Gastrocnemius medialis (tissue), 4 donors: ENCODE measurements around the gene PDCD1LG2.

Source experiments
- POLR2A ChIP-seq, 2 donors: fragments of 450-650 bp; IDR thresholded peaks; one replicate each; pipeline ENCODE4 v1.6.1; 2017; ENCODE audit warnings: antibody characterized with exemption in 2 of 2, mild to moderate bottlenecking in 2 of 2, moderate library complexity in 2 of 2
- TF ChIP-seq, protein P1 (sequence below), 5 experiments: fragments of 450-650 bp in 3 of 5; fragments of 200-600 bp in 2 of 5; sonication (generic) in 2 of 5; IDR thresholded peaks in 4 of 5; conservative IDR thresholded peaks in 1 of 5; 1 replicate in 4 of 5; 2 replicates in 1 of 5; pipeline ENCODE4 v1.5.1; 2016 to 2019; ENCODE audit warnings: antibody characterized with exemption in 5 of 5, mild to moderate bottlenecking in 3 of 5, moderate library complexity in 3 of 5

- TF ChIP-seq, protein P1, sequence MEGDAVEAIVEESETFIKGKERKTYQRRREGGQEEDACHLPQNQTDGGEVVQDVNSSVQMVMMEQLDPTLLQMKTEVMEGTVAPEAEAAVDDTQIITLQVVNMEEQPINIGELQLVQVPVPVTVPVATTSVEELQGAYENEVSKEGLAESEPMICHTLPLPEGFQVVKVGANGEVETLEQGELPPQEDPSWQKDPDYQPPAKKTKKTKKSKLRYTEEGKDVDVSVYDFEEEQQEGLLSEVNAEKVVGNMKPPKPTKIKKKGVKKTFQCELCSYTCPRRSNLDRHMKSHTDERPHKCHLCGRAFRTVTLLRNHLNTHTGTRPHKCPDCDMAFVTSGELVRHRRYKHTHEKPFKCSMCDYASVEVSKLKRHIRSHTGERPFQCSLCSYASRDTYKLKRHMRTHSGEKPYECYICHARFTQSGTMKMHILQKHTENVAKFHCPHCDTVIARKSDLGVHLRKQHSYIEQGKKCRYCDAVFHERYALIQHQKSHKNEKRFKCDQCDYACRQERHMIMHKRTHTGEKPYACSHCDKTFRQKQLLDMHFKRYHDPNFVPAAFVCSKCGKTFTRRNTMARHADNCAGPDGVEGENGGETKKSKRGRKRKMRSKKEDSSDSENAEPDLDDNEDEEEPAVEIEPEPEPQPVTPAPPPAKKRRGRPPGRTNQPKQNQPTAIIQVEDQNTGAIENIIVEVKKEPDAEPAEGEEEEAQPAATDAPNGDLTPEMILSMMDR (IDR thresholded peaks at IDR 0.05 in 4 of 5, conservative IDR thresholded peaks at IDR 0.05 in 1 of 5) = no peak
- TF ChIP-seq POLR2A (IDR thresholded peaks at IDR 0.05) = no peak
Measured at GRCh38 chr9:5575000-5575399, 64.7 kb downstream of the PDCD1LG2 start.
